ELF-1 (cell line): Measurements from ENCODE around the gene ECI2.
A peak's percentile ranks its signal among the peaks of the same experiment; 100 is the strongest.
"Not testable (repeated sequence)": the region's sequence is repeated elsewhere in the genome, so short reads cannot be mapped to it uniquely, and the experiment has no call there.

Experiments used
- DNase-seq: peaks from one replicate; pipeline ENCODE4 v3.0.0-alpha.2; 2016; ENCODE audit warnings: low read depth, low spot score

The ECI2 gene

GRCh38 chr6:4138186-4138585 is 2.8 kb upstream of the ECI2 start:
- no peak for DNase-seq

GRCh38 chr6:4136354-4136831 is 1.0 kb upstream of the ECI2 start:
- DNase-seq: no peak

- DNase-seq: peak; percentile 80
Measured at GRCh38 chr6:4135665-4136353, 434 bp upstream of the ECI2 start.

GRCh38 chr6:4133941-4134838 is 1.2 kb downstream of the ECI2 start:
- peak; percentile 46 for DNase-seq

- DNase-seq: no peak
Measured at GRCh38 chr6:4130357-4130987, 4.9 kb downstream of the ECI2 start.

GRCh38 chr6:4129446-4129845 is 5.9 kb downstream of the ECI2 start:
- DNase-seq: no peak

DNA sequence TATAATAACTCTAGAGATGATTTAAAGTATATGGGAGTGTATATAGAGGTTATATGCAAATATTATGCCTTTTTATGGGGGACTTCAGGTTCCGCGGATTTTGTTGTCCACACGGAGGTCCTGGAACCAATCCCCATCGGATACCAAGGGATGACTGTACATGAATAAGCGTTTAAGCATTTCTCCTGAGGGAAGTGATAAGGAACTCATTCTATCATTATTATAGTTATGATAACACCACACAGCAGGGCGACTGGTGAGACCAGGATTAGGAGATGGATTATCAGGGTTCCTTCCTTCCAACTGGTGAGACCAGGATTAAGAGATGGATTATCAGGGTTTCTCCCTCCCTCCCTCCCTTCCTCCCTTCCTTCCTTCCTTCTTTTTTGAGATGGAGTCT is 6.6 kb downstream of the ECI2 start:
- DNase-seq: no peak

- DNase-seq: no peak
Measured at GRCh38 chr6:4128072-4128471, 7.3 kb downstream of the ECI2 start.

DNA sequence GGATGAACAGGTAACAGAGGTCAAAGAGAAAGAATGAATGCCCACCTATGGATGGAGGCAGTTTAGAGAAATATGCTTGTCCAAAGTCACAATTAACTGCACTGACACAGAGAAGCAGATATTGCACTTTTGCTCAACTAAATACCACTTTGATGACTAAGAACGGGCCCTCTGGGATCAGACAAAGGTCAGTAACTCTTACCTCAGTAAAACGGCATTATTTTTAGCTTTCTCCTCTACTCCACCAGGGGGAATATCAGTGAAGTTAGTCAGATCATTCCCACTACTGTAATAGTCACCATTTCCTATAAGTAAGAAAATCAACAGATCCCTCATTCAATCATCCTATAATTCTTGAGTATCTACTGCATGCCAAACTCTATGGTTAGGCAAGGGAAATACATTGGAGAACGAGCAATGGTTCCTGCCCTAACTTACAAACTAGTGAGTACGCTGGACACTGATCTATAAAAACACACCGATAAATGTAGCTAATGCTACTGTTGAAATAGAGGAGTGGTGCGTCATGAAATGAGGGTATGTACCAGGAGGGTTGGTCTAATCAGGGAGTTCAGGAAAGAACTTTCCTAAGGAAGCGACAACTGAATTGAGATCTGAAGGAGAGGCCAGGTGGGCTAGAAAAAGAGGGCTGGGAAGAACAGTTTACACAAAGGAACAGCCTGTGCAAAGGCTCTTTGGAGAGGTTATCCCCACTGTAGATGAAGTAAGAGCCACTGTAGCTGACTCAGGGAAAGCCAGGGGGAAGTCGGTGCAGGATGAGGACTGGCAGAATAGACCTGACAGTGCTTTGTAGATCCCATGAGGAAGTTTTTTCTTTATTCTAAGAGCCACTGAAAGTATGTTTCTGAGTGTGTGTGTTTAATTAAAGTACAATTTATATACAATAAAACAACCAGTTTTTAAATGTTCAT is 9.2 kb downstream of the ECI2 start:
- DNase-seq: no peak

- no peak for DNase-seq
Measured at GRCh38 chr6:4125500-4125899, 9.9 kb downstream of the ECI2 start.

GRCh38 chr6:4124351-4124750 is 11.0 kb downstream of the ECI2 start:
- no peak for DNase-seq

DNA sequence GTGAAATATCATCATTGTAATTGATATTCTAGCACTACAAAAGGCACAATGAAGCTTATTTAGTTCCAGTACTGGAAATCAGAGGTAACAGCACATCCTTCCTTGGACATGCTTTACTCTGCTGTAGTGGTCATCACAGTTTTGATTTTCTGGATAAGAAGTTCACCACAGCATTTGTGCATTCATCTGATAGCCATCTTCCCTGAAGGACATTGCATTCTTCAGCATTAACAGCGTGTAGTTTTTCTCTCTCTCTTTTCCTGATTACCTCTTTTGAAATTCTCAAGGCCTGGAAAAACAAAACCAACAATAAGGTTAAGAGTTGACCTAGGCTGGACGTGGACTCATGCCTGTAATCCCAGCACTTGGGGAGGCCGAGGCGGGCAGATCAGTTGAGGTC is 19.6 kb downstream of the ECI2 start:
- DNase-seq: no peak

DNA sequence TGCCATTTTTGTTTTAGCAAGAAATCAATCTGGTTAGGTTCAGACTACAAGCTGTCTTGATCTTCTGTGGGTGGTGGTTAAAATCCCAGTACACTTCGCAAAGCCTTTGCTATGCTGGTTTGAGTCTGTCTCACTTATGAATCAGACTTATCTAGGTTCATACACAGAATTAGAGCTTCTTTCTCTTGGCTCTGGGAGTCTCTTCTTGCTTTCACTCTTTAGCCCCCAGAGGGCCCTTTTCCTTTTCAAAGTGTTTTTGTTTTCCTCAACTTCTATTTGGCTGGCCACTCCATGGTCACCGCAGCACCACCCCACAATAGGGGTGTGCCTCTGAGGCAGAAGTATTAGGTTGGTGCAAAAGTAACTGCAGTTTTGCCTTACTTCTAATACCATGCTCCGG is 21.3 kb downstream of the ECI2 start:
- DNase-seq: no peak

GRCh38 chr6:4113649-4114048 is 21.7 kb downstream of the ECI2 start:
- no peak for DNase-seq

- no peak for DNase-seq
Measured at GRCh38 chr6:4112366-4112765, 23.0 kb downstream of the ECI2 start.

DNA sequence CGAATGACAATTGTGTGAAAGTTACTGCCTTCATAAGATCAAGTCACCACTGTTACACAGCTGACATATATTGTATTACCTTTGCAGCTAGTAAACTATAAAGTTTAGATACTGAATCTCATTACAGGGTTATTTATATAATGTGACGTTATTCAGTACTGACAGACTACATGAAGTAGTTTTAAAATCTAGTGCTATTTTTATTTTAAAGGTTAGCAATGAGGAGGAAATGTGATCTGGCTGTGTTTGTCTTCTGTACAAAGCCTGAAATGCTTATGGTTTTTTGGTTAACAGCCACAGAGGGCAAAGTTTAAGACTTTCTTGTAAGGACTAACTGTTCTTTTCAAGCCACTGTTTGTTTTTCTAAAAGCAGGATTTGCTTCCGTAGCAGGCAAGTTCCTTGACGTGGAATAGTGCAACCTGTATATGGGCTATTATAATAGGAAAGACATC is 26.0 kb downstream of the ECI2 start:
- DNase-seq: not testable (repeated sequence)

DNA sequence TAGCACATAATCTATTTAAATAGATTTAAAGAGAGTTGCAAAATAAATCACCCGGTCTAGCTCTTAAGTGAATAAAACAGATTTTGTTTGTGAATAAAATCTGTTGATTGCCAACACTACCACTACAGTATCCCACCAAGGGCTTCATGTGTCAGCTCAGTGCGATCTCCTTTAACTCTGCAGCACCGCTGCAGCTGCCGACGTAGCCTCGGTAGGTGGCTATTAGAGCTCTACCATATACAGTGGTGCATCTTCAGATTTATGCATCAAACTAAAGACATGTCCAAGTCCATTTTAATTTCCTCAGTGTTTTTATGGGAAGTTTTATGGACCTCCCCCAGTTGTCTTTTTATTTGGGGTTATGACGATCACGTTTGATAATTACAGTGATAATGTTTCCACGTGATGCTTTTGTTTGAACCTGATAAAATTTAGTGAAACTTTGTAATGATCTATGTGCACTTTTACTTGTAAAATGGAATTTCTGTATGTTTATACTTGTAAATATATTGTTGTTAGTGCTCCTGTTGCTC is 26.7 kb downstream of the ECI2 start:
- no peak for DNase-seq

- DNase-seq: no peak
Measured at GRCh38 chr6:4107873-4108272, 27.5 kb downstream of the ECI2 start.

GRCh38 chr6:4105980-4106536 is 29.3 kb downstream of the ECI2 start:
- DNase-seq: no peak

DNA sequence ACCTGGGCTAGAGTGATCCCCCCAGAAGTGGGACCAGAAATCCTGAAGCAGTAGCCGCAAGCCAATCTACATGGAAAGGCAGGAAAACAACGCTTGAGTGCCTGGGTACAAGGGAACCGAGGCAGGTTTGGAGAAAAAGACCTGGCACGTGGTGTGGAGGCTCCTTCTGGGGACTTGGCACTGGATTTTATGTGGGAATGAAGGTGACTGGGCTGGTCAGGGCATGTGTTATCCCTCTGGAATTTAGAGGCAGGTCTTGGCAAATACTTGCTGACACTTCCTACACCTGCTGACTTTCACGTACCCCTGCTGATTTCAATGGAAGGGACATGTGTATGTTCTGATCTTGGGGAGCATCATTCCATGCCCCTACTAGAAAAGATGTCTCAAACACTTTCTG is 31.4 kb downstream of the ECI2 start:
- DNase-seq: no peak
